Activated CD8-positive, alpha-beta memory T cell treated with anti-CD3 and anti-CD28 coated beads for 24 hours (primary cell): Measurements from ENCODE around the gene SCAPER.
"Not testable (repeated sequence)": the region's sequence is repeated elsewhere in the genome, so short reads cannot be mapped to it uniquely, and the experiment has no call there.

Experiments
- DNase-seq: peaks from one replicate; pipeline ENCODE4 v3.0.0-alpha.2; 2020

The SCAPER gene

GRCh38 chr15:76310475-76311099 lies 594.6 kb downstream of the SCAPER start:
- DNase-seq: no peak

- DNase-seq: no peak
Observed at GRCh38 chr15:76309601-76310330, 595.4 kb downstream of the SCAPER start.

- DNase-seq: no peak
Observed at GRCh38 chr15:76303909-76304308, 601.2 kb downstream of the SCAPER start.

- no peak for DNase-seq
Observed at GRCh38 chr15:76299786-76300185, 605.4 kb downstream of the SCAPER start.

- no peak for DNase-seq
Observed at GRCh38 chr15:76298986-76299385, 606.2 kb downstream of the SCAPER start.

- DNase-seq: not testable (repeated sequence)
Observed at GRCh38 chr15:76297951-76298350, 607.2 kb downstream of the SCAPER start.
